ENCODE measurements around the gene ABHD17C.

DNA sequence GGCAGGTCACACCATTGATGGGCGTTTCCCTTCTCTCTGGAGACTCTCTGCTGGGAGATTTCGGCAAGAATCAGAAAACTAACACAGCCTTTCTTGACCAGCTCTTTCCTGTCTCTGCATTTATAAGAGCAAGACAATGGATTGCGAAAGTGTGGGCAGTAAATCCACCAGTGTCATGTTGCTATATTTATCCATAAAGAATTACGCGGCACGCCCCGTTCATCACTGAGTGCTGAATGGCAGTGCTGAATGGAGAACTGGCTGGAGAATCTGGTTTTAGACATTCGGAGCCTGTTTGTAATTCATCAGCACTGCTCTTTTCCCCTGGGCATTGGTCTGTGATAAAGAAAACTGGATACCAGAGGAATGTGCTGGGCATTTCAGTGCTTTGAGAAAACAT, 82.0 kb downstream of the ABHD17C start:
- TF ChIP-seq, protein P1, sequence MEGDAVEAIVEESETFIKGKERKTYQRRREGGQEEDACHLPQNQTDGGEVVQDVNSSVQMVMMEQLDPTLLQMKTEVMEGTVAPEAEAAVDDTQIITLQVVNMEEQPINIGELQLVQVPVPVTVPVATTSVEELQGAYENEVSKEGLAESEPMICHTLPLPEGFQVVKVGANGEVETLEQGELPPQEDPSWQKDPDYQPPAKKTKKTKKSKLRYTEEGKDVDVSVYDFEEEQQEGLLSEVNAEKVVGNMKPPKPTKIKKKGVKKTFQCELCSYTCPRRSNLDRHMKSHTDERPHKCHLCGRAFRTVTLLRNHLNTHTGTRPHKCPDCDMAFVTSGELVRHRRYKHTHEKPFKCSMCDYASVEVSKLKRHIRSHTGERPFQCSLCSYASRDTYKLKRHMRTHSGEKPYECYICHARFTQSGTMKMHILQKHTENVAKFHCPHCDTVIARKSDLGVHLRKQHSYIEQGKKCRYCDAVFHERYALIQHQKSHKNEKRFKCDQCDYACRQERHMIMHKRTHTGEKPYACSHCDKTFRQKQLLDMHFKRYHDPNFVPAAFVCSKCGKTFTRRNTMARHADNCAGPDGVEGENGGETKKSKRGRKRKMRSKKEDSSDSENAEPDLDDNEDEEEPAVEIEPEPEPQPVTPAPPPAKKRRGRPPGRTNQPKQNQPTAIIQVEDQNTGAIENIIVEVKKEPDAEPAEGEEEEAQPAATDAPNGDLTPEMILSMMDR (IDR thresholded peaks at IDR 0.05; ENCODE audit: insufficient read depth, low read length, poor library complexity, severe bottlenecking), result no peak
- TF ChIP-seq EZH2phosphoT487 (conservative IDR thresholded peaks at IDR 0.05; ENCODE audit: low read length), result no peak

Measured in SU-DHL-6 (cell line).